WTC11 (cell line): ENCODE measurements around the gene RELB. TPM values are rescaled to one million over a fixed set of nuclear protein-coding genes. Genes with fewer than 3 reads are reported as not detected.

Experiments used
- ATAC-seq: fragments of 200-7000 bp; cut with Tn5 transposase; 2 replicates; pipeline ENCODE4 v1.10.0; 2021; ENCODE audit warnings: mild to moderate bottlenecking, moderate library complexity
- CTCF ChIA-PET: fragments of 300-600 bp; sonication (Branson Sonifier 250); formaldehyde crosslinking; loops from one replicate; lab custom pipeline; 2021; ENCODE audit warnings: antibody characterized with exemption; lab: Charles Lee
- POLR2A ChIA-PET: fragments of 350-600 bp; sonication (Branson Sonifier 250); formaldehyde crosslinking; loops from one replicate; lab custom pipeline; 2021; ENCODE audit warnings: antibody characterized with exemption; lab: Charles Lee
- DNase-seq: peaks from one replicate; pipeline ENCODE4 v3.0.0; 2021; ENCODE audit warnings: low spot score
- H3K27ac Mint-ChIP-seq: 2 replicates; pipeline ENCODE4 v1.8.0; 2021; ENCODE audit warnings: mixed read lengths
- H3K27me3 Mint-ChIP-seq: 2 replicates; pipeline ENCODE4 v1.8.0; 2021; ENCODE audit warnings: low read depth, mild to moderate bottlenecking, moderate library complexity, mixed read lengths
- H3K36me3 Mint-ChIP-seq: 2 replicates; pipeline ENCODE4 v1.8.0; 2021; ENCODE audit warnings: mixed read lengths
- H3K4me1 Mint-ChIP-seq: 2 replicates; pipeline ENCODE4 v1.8.0; 2022; ENCODE audit warnings: mixed read lengths
- H3K4me3 Mint-ChIP-seq: 2 replicates; pipeline ENCODE4 v1.8.0; 2021; ENCODE audit warnings: mild to moderate bottlenecking, moderate library complexity, mixed read lengths
- H3K9me3 Mint-ChIP-seq: 2 replicates; pipeline ENCODE4 v1.8.0; 2021; ENCODE audit warnings: mixed read lengths
- EMX1 ChIP-seq: fragments of 250-450 bp; sonication (Bioruptor Pico); IDR thresholded peaks from 2 replicates; pipeline ENCODE4 v1.8.0; 2021; ENCODE audit warnings: mild to moderate bottlenecking
- ETV6 ChIP-seq: sonication (generic); formaldehyde crosslinking; IDR thresholded peaks from 2 replicates; pipeline ENCODE4 v1.8.1; 2022; ENCODE audit warnings: mild to moderate bottlenecking, missing genetic modification reagents
- FOXJ3 ChIP-seq: sonication (generic); formaldehyde crosslinking; IDR thresholded peaks from 2 replicates; pipeline ENCODE4 v1.9.0; 2021; ENCODE audit warnings: missing genetic modification reagents, mild to moderate bottlenecking, borderline replicate concordance
- GRHL2 ChIP-seq: fragments of 250-450 bp; sonication (Bioruptor Pico); IDR thresholded peaks from 2 replicates; pipeline ENCODE4 v1.8.0; 2022; ENCODE audit warnings: mild to moderate bottlenecking, moderate library complexity; ENCODE audit not compliant: insufficient replicate concordance, severe bottlenecking
- KAT7 ChIP-seq: sonication (generic); formaldehyde crosslinking; IDR thresholded peaks from 2 replicates; pipeline ENCODE4 v1.8.1; 2023; ENCODE audit warnings: missing genetic modification reagents, mild to moderate bottlenecking, borderline replicate concordance
- MYBL2 ChIP-seq: sonication (generic); formaldehyde crosslinking; IDR thresholded peaks from 2 replicates; pipeline ENCODE4 v1.8.1; 2023; ENCODE audit warnings: mild to moderate bottlenecking, moderate library complexity, missing genetic modification reagents
- TCF7 ChIP-seq: sonication (generic); formaldehyde crosslinking; IDR thresholded peaks from 2 replicates; pipeline ENCODE4 v1.8.0; 2022; ENCODE audit warnings: mild to moderate bottlenecking, low read depth, missing genetic modification reagents, moderate library complexity
- ZNF121 ChIP-seq: sonication (generic); formaldehyde crosslinking; IDR thresholded peaks from 2 replicates; pipeline ENCODE4 v1.8.0; 2023; ENCODE audit warnings: missing genetic modification reagents
- ZNF219 ChIP-seq: sonication (generic); formaldehyde crosslinking; IDR thresholded peaks from 2 replicates; pipeline ENCODE4 v1.8.0; 2023; ENCODE audit warnings: missing genetic modification reagents, mild to moderate bottlenecking, borderline replicate concordance
- ZNF263 ChIP-seq: sonication (generic); formaldehyde crosslinking; IDR thresholded peaks from 2 replicates; pipeline ENCODE4 v1.8.1; 2022; ENCODE audit warnings: low read depth, mild to moderate bottlenecking, moderate library complexity, missing genetic modification reagents
- ZNF396 ChIP-seq: fragments of 250-450 bp; sonication (Bioruptor Pico); IDR thresholded peaks from 2 replicates; pipeline ENCODE4 v1.8.0; 2021; ENCODE audit warnings: mild to moderate bottlenecking, moderate library complexity, borderline replicate concordance
- total RNA-seq: library from RNA; stranded (reverse); gene quantifications from 3 replicates; pipeline ENCODE4 v1.2.3, GENCODE V29; 2021
- TF ChIP-seq, protein P1 (sequence below): sonication (generic); formaldehyde crosslinking; IDR thresholded peaks from 2 replicates; pipeline ENCODE4 v1.8.0; 2022; ENCODE audit warnings: mild to moderate bottlenecking, missing genetic modification reagents
- TF ChIP-seq, protein P2 (sequence below): fragments of 200-600 bp; IDR thresholded peaks from 2 replicates; pipeline ENCODE4 v1.8.0; 2022; ENCODE audit warnings: antibody characterized with exemption
- TF ChIP-seq, protein P3 (sequence below): sonication (generic); formaldehyde crosslinking; IDR thresholded peaks from 2 replicates; pipeline ENCODE4 v1.8.1; 2022; ENCODE audit warnings: mild to moderate bottlenecking, missing genetic modification reagents, moderate library complexity, borderline replicate concordance
- TF ChIP-seq, protein P4 (sequence below): sonication (generic); formaldehyde crosslinking; IDR thresholded peaks from 2 replicates; pipeline ENCODE4 v1.8.0; 2022; ENCODE audit warnings: mild to moderate bottlenecking, missing genetic modification reagents
- TF ChIP-seq, protein P5 (sequence below): sonication (generic); formaldehyde crosslinking; IDR thresholded peaks from 2 replicates; pipeline ENCODE4 v1.8.1; 2023; ENCODE audit warnings: mild to moderate bottlenecking, missing genetic modification reagents, borderline replicate concordance

Gene RELB
- total RNA-seq, 1 experiment from 2014 or later = 8.9 TPM

DNA sequence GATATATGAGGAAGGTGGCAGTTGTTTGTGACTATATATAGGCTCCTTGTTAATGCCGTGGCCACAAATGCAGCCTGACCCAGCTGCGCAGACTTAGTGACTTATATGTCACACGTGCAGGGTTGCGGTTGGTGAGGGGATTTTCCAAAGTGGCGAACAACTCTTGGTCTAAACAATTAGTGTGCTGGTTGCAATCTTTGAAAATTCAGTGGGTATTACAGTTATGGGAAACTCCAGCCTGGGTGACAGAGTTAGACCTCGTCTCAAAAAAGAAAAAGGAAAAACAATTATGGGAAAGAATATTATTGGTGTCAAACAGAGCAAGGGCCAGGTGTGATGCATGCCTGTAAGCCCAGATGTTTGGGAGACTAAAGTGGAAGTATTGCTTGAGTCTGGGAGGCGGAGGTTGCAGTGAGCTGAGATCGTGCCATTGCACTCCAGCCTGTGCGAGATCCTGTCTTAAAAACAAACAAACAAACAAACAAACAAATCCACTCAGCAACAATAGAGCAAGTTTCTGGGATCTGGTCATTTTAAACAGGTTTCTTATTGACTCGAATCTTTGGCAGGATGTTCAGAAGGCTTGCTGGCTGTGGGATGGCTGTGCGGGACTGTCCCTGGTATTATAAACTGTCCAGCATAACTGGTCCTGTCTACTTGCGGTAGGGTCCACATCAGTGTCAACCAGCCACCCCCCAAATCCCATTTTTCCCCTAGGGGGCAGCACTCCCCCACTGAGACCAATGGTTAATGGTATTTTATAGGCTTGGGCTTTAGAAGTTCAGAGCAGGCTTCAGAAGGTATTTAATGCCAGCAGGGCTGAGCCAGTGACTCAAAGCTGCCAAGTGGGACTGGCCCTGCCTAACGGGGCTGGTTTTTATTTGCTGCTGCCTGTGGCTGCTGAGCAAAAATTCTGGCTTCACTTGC lies 15.4 kb downstream of the RELB start:
- no peak overlapping the region for H3K4me3 Mint-ChIP-seq
- H3K36me3 Mint-ChIP-seq = no peaks in the 10 kb centered on the region
- H3K27me3 Mint-ChIP-seq = no peaks in the 10 kb centered on the region
- H3K9me3 Mint-ChIP-seq = no peaks in the 10 kb centered on the region
- DNase-seq (peak; percentile 87), ATAC-seq (peak; percentile 96)
- POLR2A ChIA-PET = no interaction called here
- H3K4me1 Mint-ChIP-seq = peaks cover 8% of the 10 kb centered on the region
- H3K27ac Mint-ChIP-seq = peak overlapping the region; percentile 49; the same call in 1 of the 2 replicates
- CTCF ChIA-PET = interaction anchor here (0.6 to 2.1 kb wide), 23 partner anchors 8 to 291 kb away, joined by 3 to 16 read pairs (median 4); partner anchors contain the start of genes APOE, BLOC1S3, CLASRP and PPP1R37
- TF ChIP-seq, protein P1, sequence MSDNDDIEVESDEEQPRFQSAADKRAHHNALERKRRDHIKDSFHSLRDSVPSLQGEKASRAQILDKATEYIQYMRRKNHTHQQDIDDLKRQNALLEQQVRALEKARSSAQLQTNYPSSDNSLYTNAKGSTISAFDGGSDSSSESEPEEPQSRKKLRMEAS (CRISPR knock-in tag) = no peak
- TF ChIP-seq ZNF219 (CRISPR knock-in tag) = no peak
- no peak for TF ChIP-seq ZNF396 (CRISPR knock-in tag)
- TF ChIP-seq, protein P2, sequence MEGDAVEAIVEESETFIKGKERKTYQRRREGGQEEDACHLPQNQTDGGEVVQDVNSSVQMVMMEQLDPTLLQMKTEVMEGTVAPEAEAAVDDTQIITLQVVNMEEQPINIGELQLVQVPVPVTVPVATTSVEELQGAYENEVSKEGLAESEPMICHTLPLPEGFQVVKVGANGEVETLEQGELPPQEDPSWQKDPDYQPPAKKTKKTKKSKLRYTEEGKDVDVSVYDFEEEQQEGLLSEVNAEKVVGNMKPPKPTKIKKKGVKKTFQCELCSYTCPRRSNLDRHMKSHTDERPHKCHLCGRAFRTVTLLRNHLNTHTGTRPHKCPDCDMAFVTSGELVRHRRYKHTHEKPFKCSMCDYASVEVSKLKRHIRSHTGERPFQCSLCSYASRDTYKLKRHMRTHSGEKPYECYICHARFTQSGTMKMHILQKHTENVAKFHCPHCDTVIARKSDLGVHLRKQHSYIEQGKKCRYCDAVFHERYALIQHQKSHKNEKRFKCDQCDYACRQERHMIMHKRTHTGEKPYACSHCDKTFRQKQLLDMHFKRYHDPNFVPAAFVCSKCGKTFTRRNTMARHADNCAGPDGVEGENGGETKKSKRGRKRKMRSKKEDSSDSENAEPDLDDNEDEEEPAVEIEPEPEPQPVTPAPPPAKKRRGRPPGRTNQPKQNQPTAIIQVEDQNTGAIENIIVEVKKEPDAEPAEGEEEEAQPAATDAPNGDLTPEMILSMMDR = peak; percentile 54; the same call in 1 of the 2 replicates
- no peak for TF ChIP-seq ZNF263 (CRISPR knock-in tag)
- TF ChIP-seq, protein P3, sequence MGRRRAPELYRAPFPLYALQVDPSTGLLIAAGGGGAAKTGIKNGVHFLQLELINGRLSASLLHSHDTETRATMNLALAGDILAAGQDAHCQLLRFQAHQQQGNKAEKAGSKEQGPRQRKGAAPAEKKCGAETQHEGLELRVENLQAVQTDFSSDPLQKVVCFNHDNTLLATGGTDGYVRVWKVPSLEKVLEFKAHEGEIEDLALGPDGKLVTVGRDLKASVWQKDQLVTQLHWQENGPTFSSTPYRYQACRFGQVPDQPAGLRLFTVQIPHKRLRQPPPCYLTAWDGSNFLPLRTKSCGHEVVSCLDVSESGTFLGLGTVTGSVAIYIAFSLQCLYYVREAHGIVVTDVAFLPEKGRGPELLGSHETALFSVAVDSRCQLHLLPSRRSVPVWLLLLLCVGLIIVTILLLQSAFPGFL = no peak

DNA sequence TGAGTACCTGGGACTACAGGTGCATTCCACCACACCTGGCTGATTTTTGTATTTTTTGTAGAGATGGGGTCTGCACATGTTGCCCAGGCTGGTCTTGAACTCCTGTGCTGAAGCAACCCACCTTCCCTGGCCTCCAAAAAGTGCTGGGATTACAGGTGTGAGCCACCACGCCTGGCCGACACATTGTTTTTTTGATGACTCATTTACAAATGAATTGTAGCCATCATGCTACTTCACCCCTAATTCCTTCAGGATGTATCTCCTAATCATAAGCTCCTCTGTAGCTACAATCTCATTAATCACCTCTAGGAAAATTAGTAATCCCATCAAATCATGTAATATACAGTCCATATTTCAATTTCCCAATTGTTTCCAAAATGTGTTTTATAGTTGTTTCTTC lies 17.9 kb downstream of the RELB start:
- no peak for ATAC-seq
- DNase-seq = no peak
- Mint-ChIP-seq H3K36me3 (no peaks in the 10 kb centered on the region), H3K27ac (no peak overlapping the region; the same call in 1 of the 2 replicates), H3K27me3 (no peaks in the 10 kb centered on the region), H3K4me1 (peaks cover 8% of the 10 kb centered on the region), H3K9me3 (no peaks in the 10 kb centered on the region), H3K4me3 (no peak overlapping the region)
- TF ChIP-seq GRHL2 (CRISPR knock-in tag) = no peak
- no peak for TF ChIP-seq KAT7 (CRISPR knock-in tag)
- TF ChIP-seq FOXJ3 = no peak
- TF ChIP-seq, protein P4, sequence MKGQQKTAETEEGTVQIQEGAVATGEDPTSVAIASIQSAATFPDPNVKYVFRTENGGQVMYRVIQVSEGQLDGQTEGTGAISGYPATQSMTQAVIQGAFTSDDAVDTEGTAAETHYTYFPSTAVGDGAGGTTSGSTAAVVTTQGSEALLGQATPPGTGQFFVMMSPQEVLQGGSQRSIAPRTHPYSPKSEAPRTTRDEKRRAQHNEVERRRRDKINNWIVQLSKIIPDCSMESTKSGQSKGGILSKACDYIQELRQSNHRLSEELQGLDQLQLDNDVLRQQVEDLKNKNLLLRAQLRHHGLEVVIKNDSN (CRISPR knock-in tag) = no peak
- TF ChIP-seq, protein P1 (CRISPR knock-in tag) = no peak
- TF ChIP-seq, protein P3 = no peak
- TF ChIP-seq EMX1 (CRISPR knock-in tag) = no peak
- TF ChIP-seq ZNF121 (CRISPR knock-in tag) = no peak; the same call in none of the 2 replicates
- ChIA-PET CTCF (interaction anchor here (1.3 to 1.7 kb wide), 2 partner anchors 20 to 40 kb away, joined by 4 to 6 read pairs; partner anchors contain the start of gene CLASRP), POLR2A (no interaction called here)

DNA sequence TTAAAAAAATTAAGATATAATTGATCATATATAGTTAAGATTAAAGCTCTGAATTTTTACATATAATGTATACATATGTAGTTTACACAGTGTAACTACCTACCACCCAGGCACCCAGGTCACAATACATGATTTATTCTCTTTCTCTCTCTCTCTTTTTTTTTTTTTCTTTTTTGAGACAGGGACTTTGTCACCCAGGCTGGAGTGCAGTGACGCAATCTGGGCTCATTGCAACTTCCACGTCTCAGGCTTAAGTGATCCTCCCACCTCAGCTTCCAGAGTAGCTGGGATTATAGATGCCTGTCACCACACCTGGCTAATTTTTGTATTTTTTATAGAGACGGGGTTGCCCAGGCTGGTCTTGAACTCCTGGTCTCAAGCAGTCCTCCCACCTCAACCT lies 18.8 kb downstream of the RELB start:
- H3K9me3 Mint-ChIP-seq = no peaks in the 10 kb centered on the region
- TF ChIP-seq ETV6 (CRISPR knock-in tag) (no peak), TCF7 (CRISPR knock-in tag) (no peak), ZNF263 (CRISPR knock-in tag) (no peak), MYBL2 (no peak)
- TF ChIP-seq, protein P5, sequence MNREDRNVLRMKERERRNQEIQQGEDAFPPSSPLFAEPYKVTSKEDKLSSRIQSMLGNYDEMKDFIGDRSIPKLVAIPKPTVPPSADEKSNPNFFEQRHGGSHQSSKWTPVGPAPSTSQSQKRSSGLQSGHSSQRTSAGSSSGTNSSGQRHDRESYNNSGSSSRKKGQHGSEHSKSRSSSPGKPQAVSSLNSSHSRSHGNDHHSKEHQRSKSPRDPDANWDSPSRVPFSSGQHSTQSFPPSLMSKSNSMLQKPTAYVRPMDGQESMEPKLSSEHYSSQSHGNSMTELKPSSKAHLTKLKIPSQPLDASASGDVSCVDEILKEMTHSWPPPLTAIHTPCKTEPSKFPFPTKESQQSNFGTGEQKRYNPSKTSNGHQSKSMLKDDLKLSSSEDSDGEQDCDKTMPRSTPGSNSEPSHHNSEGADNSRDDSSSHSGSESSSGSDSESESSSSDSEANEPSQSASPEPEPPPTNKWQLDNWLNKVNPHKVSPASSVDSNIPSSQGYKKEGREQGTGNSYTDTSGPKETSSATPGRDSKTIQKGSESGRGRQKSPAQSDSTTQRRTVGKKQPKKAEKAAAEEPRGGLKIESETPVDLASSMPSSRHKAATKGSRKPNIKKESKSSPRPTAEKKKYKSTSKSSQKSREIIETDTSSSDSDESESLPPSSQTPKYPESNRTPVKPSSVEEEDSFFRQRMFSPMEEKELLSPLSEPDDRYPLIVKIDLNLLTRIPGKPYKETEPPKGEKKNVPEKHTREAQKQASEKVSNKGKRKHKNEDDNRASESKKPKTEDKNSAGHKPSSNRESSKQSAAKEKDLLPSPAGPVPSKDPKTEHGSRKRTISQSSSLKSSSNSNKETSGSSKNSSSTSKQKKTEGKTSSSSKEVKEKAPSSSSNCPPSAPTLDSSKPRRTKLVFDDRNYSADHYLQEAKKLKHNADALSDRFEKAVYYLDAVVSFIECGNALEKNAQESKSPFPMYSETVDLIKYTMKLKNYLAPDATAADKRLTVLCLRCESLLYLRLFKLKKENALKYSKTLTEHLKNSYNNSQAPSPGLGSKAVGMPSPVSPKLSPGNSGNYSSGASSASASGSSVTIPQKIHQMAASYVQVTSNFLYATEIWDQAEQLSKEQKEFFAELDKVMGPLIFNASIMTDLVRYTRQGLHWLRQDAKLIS (CRISPR knock-in tag) = no peak
- TF ChIP-seq, all 79 proteins: peak for 0
- DNase-seq (no peak), ATAC-seq (no peak)
- Mint-ChIP-seq H3K36me3 (no peaks in the 10 kb centered on the region), H3K4me3 (no peak overlapping the region), H3K27ac (no peak overlapping the region), H3K4me1 (peaks cover 8% of the 10 kb centered on the region), H3K27me3 (no peaks in the 10 kb centered on the region)
- CTCF ChIA-PET = interaction anchor here (1.7 kb wide), 1 partner anchor 19 kb away, joined by 6 read pairs; the partner anchor contains the start of gene CLASRP
- POLR2A ChIA-PET = no interaction called here
